Activated CD4-positive, alpha-beta T cell treated with anti-CD3 and anti-CD28 coated beads for 1 hour (primary cell): ENCODE results near the gene ABI3BP.
"Not testable (repeated sequence)": the region's sequence is repeated elsewhere in the genome, so short reads cannot be mapped to it uniquely, and the experiment has no call there.

Experiments used
- DNase-seq: peaks from one replicate; pipeline ENCODE4 v3.0.0-alpha.2; 2020

The ABI3BP gene

DNA sequence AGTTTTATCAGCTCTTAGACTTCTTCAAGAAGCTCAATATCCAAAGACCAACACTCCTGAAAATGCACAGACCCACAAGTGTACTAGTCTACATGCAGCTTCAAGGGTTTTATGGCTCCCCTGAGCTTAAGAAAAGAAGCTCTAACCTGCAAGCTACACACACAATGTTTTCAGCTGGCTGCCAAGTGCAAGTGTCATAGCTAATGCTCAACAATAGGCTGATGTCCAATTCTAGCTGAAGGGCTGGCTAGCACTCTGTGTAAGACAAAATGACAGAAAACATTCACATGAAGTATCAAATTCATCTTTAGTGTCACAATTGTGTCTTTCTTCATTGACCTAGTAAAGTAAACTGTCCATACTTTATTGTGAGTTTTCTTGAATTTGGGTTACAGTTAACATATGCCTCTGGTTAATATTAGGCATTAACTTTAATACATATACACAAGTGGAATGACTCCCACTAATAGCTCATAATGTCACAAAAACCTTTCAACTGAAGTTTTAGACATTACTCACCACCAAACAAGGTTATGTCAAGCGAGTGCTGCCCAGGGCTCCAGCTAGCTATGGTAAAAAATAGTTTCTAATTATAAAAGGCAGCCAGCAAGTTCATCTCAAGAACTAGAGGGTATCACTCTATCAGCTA, 15.1 kb downstream of the ABI3BP start:
- DNase-seq, result no peak

DNA sequence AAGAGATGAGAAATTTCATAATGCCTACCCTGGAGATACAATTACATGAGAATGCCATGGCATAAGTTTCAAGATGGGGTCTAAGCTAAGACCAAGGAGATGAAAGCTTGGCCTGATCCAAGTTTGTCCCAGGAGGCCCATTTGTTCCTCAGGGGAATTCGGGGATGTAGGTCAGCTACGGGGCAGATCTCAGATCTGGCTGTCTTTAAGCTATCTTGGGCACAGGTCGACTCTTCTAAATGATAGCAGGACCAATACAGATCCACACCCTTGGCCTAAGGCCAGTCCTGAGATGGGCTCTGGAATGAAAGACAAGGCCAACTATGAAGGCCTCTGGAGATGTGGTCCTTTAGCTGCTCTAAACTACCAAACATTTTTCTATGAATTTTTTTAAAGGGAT, 16.6 kb downstream of the ABI3BP start:
- DNase-seq, result no peak

DNA sequence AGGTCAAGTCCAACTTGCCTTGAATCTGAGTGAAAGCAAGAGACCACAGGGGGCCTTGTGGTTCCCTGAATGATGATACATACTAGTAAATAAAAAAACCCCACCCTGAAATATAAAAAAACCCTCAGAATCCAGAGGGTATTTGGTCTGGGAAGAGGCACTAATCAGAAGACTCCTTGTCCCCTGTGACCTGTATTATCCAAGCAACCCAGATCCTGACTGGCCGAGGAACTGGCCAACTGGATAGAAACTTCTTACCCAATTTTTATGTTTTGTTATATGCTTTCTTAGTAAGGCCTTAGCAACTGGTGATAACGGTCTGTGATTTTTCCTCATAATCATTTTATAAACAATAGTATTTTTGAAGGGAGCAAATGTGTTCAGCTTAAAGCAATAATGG, 17.5 kb downstream of the ABI3BP start:
- DNase-seq, result no peak

DNA sequence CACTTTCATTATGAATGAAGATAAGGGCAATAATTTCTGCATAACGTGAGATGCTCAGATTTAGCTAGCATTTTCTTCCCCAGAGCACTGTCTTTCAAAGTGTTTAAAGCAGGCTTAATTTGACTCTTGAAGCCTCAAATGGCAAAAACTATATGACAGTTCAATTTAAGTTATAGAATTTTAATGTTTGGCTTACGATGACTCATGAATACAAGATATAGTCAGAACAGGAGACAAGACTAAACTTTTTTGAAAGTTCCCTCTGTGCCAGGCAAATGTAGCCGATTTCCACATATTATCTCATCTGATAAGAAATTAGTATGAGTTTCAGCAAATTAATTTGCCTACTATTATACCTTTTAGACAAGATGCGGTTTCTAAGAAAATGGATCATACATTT, 19.6 kb downstream of the ABI3BP start:
- DNase-seq, result no peak

DNA sequence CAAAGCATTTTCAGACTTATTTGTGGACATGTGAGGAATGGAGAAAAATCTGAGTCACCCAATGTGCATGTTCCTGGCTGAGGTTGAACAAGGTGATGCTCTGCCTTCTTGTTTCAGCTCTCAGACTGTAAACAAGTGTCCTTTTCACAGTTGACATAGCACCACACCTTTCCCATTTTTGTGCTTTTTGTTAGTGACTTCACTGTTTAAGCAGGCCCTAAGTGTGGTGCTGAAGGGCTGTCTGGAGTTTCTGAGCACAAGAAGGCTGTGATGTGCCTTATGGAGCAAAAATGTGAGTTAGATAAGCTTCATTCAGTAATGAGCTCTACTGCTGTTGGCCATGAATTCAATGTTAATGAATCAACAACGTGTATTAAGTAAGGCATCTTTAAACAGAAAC, 20.4 kb downstream of the ABI3BP start:
- DNase-seq, result no peak

DNA sequence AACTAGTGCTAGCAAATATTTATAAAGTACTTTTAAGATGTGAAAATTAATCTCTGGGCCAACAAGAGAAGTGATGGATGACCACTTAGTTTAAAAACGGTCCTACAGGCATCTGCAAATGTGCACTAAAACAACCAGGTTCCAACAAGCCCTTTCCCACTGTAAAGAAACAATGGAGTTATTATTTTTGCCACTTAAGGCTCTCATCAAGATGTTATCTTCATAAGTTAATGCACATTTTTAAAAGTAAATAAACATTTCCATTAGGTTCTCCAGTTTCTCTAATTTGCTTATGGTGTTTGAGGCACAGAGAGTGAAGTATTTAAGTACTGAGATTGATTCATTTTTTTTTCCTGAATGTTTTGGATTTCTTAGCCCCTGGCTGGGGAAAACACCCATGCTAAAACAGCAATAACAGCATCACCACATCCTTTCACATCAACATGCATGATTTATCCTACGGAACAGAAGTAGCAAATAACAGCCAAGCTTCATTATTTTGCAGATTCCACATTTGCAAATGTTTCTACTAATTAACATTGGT, 20.8 kb downstream of the ABI3BP start:
- DNase-seq, result no peak

DNA sequence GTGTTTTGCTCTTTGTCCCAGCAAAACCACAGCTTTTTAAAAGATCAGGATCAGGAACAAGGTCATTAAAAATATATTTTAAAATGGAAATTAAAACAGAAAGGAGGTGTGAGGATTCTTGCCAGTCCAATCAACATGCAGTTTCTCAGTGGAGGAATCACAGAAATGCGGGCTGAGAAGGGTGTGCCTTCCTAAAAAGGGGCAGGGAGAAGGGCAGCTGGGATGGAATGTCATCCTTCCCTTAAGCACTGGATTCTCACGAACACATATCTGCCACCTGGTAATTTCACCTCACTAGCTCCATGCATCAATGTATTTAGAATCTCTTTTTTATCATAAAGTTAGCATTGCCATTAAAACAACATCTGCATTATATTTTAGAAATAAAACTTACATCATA, 21.4 kb downstream of the ABI3BP start:
- DNase-seq, result no peak

DNA sequence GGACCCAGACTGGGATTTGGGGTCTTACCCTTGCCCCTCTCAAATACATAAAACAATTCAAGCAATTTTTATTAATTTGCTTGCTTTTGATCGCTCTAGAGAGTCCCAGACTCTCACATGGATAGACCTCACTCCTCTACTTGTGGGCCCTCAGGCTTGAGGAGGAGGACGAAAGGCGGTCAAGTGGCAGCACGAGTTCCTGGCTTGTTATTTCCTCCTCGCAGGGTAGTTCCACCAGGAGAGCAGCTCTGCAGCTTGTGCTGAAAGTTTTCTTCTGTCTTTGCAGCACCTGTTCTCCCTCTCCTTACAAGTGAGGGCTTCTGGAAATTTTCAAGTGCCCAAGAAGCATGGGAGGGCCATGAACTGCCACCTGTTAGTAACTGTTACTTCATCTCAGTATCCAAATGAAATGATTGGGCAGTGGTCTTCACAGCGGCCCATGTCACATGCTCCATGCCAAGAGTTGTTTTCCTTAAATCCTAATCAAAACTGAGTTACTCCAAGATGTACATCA, 22.7 kb downstream of the ABI3BP start:
- DNase-seq, result no peak

DNA sequence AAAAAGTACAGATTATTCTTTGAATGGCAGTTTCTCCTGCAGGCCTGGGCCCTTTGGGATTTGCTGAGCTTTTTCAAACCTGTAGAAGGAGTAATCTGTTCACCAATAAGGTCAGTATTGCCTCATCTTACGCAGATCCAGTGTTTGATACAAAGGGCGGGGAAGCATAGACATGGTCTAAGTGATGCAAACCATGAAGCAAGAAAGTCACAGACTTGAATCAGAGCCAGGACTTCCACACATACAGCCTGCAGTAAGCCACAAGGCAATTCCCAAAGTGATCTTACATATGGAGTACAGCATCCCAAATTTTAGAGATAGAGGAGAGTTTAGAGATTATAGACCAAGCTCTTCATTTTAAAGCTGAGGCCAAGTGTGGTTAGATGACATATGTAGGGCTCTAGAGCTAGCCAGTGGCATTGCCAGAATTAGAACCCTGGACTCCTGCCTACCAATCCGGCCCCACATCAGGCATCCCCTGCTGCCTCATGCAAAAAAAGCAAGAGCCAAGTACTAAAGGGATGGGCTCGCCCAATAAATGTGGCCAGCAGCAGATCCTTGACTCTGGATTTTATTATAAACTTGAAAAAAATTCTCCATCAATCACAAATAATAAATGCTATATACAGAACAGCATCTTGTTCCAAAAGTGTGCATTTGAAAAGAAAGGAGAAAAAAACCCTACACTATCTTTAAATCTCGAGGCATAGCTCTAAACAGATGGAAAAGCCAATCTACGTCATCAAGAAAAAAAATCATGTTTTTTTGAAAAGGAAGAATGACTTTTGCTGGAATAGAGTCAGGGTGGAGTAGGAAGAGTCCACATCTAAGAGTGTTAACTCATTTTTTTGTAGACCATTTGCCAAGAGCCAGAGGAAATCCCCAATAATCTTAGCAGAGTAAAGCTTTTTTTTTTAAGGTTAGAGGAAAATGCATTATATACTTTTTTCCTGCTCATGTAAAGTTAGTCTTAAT, 24.0 kb downstream of the ABI3BP start:
- DNase-seq, result no peak

DNA sequence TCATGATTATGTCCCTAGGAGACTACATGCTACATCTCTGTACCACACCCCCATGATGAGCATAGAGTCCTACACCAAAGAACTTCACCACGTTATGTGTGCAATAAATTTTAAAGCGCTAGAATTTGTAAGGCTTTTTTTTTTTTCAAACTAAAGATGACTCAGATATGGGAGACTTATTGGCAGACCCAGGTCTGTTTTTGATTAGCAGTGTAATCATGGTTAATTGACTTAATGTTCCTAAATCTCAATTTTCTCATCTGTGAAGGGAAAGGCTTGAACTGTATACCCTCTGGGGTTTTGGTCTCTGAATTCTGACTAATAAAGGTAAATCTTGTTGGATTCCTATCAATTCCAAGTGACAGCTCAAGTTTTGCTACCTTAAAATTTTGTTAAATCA, 26.4 kb downstream of the ABI3BP start:
- DNase-seq, result no peak

DNA sequence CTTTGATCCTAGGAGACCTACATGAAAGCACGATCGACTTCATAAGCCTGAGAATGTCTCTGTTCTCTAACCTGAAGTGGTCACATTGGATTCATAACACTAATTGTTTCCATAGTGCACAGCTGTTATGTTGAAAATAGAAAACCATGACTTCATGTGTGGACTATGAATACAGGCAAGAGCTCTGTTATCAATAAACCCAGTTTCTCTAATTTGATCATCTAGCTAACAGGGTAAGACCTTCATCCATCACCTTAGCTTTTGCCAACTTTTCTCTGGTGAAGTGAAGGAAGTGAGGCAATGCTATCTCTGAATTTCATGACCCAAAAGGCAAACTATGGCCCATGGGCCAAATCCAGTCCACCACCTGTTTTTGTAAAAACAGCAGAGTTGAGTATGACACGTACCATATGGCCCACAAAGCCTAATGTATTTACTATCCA, 27.2 kb downstream of the ABI3BP start:
- DNase-seq, result no peak

DNA sequence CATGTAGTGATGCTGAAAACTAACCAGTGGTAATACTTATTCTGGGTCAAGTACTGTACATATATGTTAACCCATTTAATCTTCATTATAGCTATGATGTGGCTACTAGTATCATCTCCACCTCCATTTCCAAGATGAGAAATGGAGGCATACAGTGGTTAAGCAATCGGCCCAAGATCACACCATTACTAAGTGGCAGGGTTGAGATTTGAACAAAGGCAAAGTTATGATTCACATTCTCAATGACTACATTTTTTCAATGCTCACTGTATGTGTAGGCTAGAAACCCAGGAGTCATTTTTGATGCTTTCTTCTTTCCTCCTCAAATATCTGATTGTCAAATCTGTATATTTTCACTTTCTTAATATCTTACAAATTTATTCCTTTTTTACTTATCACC, 30.2 kb downstream of the ABI3BP start:
- no peak for DNase-seq

DNA sequence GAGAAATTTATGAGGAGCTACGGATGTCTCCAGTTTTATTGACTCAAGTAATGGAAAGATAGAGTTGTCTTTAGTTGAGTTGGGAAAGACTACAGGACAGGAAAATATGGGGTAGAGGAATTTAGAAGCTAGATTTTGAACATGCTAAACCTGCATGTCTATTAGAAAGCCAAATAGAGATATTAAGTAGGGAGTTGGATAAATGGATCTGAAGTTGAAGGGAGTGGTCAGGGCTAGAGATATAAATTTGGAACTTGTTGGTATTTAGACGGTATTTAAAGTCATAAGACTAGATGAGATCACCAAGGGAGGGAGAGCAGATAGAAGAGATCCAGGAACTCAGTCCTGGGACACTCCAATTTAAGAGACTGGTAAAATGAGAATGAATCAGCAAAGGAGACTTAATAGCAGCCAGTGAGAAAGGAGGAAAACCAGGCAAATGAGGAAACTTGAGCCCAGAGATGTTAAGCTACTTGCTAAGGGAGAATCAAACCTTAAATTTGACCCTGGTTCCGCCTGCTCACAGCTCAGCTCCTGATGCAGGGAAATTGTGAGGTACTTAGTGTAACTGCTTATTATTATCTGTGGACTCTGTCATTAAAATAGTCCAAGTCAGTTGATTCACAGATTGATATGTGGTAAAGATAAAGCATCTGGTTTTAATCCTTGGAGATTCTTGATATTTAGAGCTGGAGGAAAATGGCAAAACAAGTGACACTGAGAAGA, 35.8 kb downstream of the ABI3BP start:
- DNase-seq, result no peak

DNA sequence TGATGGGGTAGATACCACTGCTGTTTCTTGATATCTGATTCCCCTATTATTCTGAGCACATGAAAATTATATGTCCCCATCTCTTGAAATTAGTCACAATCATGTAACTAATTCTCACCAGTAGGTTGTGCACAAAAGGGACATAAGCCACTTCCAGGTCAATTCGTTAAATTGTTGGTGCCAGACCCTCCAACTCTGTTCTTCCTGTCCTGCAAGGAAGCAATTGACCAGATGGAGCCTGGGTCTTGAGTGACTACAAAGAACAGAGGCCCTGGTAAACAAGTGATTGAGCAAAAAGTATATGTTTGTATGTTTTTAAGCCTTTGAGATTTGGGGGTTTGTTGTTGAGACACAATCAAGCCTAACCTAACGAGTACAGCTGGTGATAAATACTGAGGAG, 36.9 kb downstream of the ABI3BP start:
- DNase-seq, result no peak

DNA sequence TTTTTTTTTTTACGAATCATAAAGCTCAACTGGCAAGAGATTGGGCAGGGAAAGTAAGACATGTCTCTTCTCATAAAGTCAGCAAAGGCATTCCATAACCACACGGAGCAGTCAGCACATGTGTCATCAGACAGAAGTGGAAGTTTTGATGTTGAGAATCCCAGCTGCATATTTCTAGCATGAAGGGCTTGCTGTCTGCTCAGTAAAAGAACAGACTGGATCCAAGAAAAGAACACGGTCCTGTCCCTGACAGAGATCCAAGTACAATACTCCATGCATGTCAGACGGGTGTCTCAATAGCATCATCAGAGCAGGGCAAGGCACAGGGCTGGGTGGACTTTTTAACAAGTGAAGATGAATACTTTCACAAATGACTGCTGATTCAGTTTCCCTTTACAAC, 38.2 kb downstream of the ABI3BP start:
- DNase-seq, result no peak

DNA sequence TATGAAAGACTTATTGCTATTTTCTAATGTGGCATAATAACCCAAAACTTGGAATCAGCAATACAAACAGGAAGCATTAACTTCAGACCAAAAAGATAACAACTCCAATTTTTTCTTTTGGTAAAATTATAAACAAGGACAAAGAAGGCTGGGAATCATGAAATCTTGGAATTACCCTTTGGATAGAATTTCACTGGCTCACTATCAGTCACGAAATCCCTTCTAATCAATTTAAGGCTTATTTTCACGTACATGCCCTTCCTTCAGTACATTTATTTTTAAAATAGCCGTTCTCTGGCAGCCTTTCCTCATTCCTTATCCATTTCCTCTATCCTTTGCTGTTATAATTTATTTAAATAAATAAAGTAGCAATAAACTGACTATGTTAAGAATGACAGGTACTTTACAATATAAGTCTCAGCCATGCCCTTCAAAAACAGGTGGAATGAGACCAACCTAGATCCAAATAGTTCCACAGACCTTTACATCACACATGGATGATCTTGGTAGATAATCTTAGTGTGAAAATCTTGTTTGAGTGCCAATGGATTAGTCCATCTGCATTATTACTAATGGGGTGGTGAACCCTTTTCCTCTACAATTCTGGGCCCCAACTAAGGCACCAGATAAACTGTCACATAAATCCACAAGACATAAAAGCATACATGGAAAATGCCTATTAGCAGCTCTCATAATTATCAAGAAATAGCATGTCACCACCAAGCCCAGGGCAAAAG, 38.9 kb downstream of the ABI3BP start:
- DNase-seq, result no peak

DNA sequence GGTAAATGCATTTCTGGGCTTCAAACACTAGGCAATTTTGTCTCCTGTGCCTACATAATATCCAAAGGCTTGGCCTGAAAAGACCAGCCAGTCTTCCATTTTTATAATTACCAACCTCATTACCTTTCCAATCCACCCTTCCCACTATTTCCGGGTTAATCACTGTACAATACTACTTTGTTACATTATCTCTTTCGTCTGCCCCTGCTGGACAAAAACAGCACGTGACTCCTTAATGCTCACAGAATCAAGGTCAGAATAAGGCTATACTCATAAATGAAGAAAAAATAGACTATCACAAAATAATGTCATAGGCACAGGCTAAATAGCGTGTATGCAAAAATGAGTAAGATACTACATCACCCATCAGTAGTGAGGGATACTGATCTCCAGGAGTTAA, 40.1 kb downstream of the ABI3BP start:
- DNase-seq, result no peak

DNA sequence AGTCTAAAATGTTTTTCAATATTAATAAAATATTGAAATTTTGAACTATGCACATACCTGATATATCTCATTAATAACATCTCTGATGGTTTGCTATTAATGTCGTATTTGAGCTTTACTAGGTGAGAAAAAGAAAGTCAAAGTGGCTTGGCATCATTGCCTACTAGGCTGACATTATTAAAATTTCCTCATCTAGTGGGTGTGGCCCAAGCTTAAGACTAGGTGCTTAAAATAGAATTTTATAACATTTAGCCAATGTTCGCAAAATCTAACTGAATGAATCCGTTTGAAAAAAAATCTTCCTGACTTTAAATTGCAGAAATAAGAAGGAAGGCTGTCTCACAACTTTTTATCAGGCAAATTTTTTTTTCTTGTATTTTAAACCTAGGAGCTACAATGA, 46.1 kb downstream of the ABI3BP start:
- no peak for DNase-seq

DNA sequence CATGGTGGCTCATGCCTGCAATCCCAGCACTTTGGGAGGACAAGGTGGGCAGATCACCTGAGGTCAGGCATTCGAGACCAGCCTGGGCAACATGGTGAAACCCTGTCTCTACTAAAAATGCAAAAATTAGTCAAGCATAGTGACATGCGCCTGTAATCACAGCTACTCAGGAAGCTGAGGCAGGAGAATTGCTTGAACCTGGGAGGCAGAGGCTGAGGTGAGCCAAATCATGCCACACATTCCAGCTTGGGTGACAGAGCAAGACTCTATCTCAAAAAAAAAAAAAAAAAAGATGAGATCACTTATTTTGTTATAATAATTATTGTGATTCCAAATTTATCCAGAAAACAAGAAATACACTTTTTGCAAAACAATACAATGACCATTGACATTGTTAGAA, 47.1 kb downstream of the ABI3BP start:
- not testable (repeated sequence) for DNase-seq

DNA sequence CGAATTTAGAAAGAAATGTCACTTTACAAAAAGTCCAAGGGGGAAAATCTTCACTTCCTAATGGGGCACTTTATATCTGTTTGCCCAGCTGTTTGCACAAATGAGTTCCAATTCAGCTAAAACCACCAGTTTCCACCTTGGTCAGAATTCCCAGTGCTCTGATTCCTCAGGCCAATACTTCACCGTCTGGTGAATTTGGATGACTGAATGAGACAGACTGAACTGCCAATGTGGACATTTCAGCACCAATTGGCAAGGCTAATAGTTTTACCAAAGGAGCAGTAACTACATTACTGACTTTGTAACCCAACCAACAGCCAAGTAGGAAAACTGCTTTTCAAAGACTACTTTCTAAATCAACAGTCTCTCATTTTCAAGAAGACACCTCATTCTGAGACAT, 51.8 kb downstream of the ABI3BP start:
- DNase-seq, result no peak

DNA sequence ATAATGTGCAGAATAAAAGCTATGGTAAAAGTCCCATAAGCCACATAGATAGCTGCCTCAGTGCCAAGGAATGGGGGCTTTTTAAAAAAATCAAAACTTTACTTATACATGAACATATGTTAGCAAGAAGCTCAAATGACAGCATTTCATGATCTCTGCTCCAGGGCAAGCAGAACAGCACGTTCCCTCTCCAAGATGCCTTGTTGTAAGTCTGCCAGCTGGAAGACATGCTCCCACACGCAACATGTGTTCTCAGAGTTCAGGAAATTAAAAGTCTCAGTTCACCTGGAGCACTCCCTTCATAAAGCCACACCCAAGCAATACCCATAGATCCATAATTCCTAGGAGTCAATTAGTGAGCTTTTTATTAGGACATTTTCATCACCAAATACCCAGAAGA, 52.2 kb downstream of the ABI3BP start:
- no peak for DNase-seq

DNA sequence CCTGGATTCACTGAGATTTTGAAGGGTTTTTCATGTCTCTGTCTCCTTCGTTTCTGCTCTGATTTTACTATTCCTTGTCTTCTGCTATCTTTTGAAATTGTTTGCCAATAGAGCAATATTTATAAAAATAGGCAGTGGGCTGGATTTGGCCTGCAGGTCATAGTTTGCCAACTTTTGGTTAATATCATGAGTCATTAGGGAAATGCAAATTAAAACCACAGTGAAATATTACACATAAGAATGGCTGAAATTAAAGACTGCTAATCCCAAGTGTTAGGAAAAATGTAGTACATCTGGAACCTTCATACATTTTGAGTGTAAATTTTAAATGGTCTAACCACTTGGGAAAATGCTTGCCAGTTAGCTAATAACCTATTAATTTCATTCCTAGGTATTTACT, 56.3 kb downstream of the ABI3BP start:
- no peak for DNase-seq
